A549 (cell line): Measurements from ENCODE around the gene GABARAP. TPM values are rescaled to one million over a fixed set of nuclear protein-coding genes. Genes with fewer than 3 reads are reported as not detected.

Source experiments
- ATAC-seq, 2 experiments: fragments of 200-7000 bp in 1 of 2; fragments of >200 bp in 1 of 2; cut with Nextera tagmentation in 1 of 2; cut with Tn5 transposase in 1 of 2; 3 replicates each; pipeline versions ENCODE4 v1.8.0 to v1.9.1; 2018 to 2020; ENCODE audit warnings: mild to moderate bottlenecking in 1 of 2, moderate library complexity in 1 of 2
- CTCF ChIA-PET: fragments of 300-600 bp; sonication (Branson Sonifier 250); formaldehyde crosslinking; extraction: SDS; loops from one replicate; lab custom pipeline; 2021; ENCODE audit warnings: antibody characterized with exemption, inconsistent platforms; lab: Yijun Ruan, JAX
- POLR2A ChIA-PET: fragments of 350-600 bp; formaldehyde crosslinking; extraction: SDS; loops from one replicate; lab custom pipeline; 2021; ENCODE audit warnings: antibody characterized with exemption, inconsistent platforms; lab: Yijun Ruan, JAX
- DNase-seq, 2 experiments: peaks; one replicate each; pipeline versions ENCODE4 v3.0.0 to v3.0.0-alpha.2; 2011 to 2016; ENCODE audit warnings: low read depth in 1 of 2, low spot score in 1 of 2
- FAIRE-seq: peaks from 2 replicates; lab custom pipeline; 2011; peaks lifted over from hg19 to GRCh38; lab: Jason Lieb, UNC
- H3K27ac ChIP-seq, 2 experiments: fragments of >200 bp; sonication (Bioruptor Twin); formaldehyde crosslinking; 3 replicates each; pipeline ENCODE4 v1.5.1; 2016 to 2017
- H3K4me1 ChIP-seq: fragments of >200 bp; sonication (Bioruptor Twin); formaldehyde crosslinking; 3 replicates; pipeline ENCODE4 v1.6.1; 2016
- H3K4me2 ChIP-seq: fragments of >200 bp; sonication (Bioruptor Twin); formaldehyde crosslinking; 3 replicates; pipeline ENCODE4 v1.6.1; 2016
- H3K4me3 ChIP-seq: fragments of >200 bp; sonication (Bioruptor Twin); formaldehyde crosslinking; 3 replicates; pipeline ENCODE4 v1.5.1; 2016
- H3K9me3 ChIP-seq: fragments of >200 bp; sonication (Bioruptor Twin); formaldehyde crosslinking; 3 replicates; pipeline ENCODE4 v1.6.1; 2016
- BCL3 ChIP-seq: fragments of >200 bp; sonication (Bioruptor Twin); formaldehyde crosslinking; IDR thresholded peaks from 3 replicates; pipeline ENCODE4 v1.6.1; 2016
- CBX8 ChIP-seq: fragments of 200-600 bp; sonication (generic); IDR thresholded peaks from 2 replicates; pipeline ENCODE4 v1.6.1; 2016
- CHD2 ChIP-seq: fragments of 150-350 bp; IDR thresholded peaks from 2 replicates; pipeline ENCODE4 v1.6.1; 2014; ENCODE audit warnings: low read length; ENCODE audit not compliant: partially characterized antibody
- CTCF ChIP-seq: fragments of >200 bp; sonication (Bioruptor Twin); formaldehyde crosslinking; IDR thresholded peaks from 3 replicates; pipeline ENCODE4 v1.5.1; 2016
- EHMT2 ChIP-seq: fragments of 200-600 bp; sonication (generic); IDR thresholded peaks from 2 replicates; pipeline ENCODE4 v1.6.1; 2016; ENCODE audit warnings: antibody characterized with exemption, low read depth, mild to moderate bottlenecking, moderate library complexity
- ESRRA ChIP-seq: fragments of 150-350 bp; IDR thresholded peaks from 2 replicates; pipeline ENCODE4 v1.6.1; 2014; ENCODE audit warnings: mild to moderate bottlenecking, low read length, borderline replicate concordance
- GATA3 ChIP-seq: IDR thresholded peaks from 2 replicates; pipeline ENCODE4 v1.6.1; 2012; ENCODE audit warnings: borderline replicate concordance
- JUN ChIP-seq, 2 experiments: fragments of >200 bp; sonication (Bioruptor Twin); formaldehyde crosslinking; IDR thresholded peaks; 2 replicates in 1 of 2; 3 replicates in 1 of 2; pipeline ENCODE4 v1.6.1; 2016 to 2017
- KDM1A ChIP-seq: fragments of 200-600 bp; sonication (generic); IDR thresholded peaks from 2 replicates; pipeline ENCODE4 v1.6.1; 2016; ENCODE audit warnings: low read depth, mild to moderate bottlenecking
- MAX ChIP-seq: IDR thresholded peaks from 2 replicates; pipeline ENCODE4 v1.6.1; 2012
- MYC ChIP-seq: IDR thresholded peaks from 2 replicates; pipeline ENCODE4 v1.6.1; 2012; ENCODE audit warnings: mild to moderate bottlenecking, inconsistent platforms, low read length, improper control_type of control experiment, borderline replicate concordance
- PBX3 ChIP-seq: IDR thresholded peaks from 2 replicates; pipeline ENCODE4 v1.6.1; 2012
- PHF8 ChIP-seq: fragments of 200-600 bp; sonication (generic); IDR thresholded peaks from 2 replicates; pipeline ENCODE4 v1.6.1; 2016; ENCODE audit warnings: low read depth, mild to moderate bottlenecking, antibody characterized with exemption, moderate library complexity, borderline replicate concordance
- RARB ChIP-seq: fragments of 250-450 bp; sonication (Bioruptor Pico); IDR thresholded peaks from 2 replicates; pipeline ENCODE4 v1.8.0; 2021; ENCODE audit warnings: mild to moderate bottlenecking, moderate library complexity
- REST ChIP-seq: fragments of 200-600 bp; sonication (generic); IDR thresholded peaks from 2 replicates; pipeline ENCODE4 v1.6.1; 2016; ENCODE audit warnings: antibody characterized with exemption, mild to moderate bottlenecking, moderate library complexity
- TP53 ChIP-seq: fragments of 250-450 bp; sonication (Bioruptor Pico); IDR thresholded peaks from 2 replicates; pipeline ENCODE4 v1.5.0; 2021; ENCODE audit warnings: mild to moderate bottlenecking, moderate library complexity
- ZC3H11A ChIP-seq: fragments of 450-650 bp; IDR thresholded peaks from 2 replicates; pipeline ENCODE4 v1.6.1; 2014; ENCODE audit warnings: antibody characterized with exemption, mild to moderate bottlenecking
- WGBS: methylation state at CpG from one replicate; pipeline ENCODE4 v1.1.6; 2017; ENCODE audit errors: missing lambda C conversion rate; 5-methylcytosine and 5-hydroxymethylcytosine counted together
- polyA plus RNA-seq, 4 experiments: library from polyadenylated mRNA; depleted of rRNA in 3 of 4; stranded (reverse); fragments of >200 nt; fragmentation: RNase III in 1 of 4; extraction: RNeasy Plus Mini Kit Qiagen cat#74134 plus additional on column Dnase treatment in 1 of 4; gene quantifications; 2 replicates in 3 of 4; 3 replicates in 1 of 4; pipeline ENCODE4 v1.2.3, GENCODE V29; 2011 to 2017

The GABARAP gene
- polyA plus RNA-seq, 2 of the 4 experiments (the other 2 are of a cell fraction): 399 to 504 TPM

- H3K4me3 ChIP-seq: peak overlapping the region; percentile 99
- ATAC-seq (peak; percentile 2 to 13; a peak in 5 of 6 replicates), FAIRE-seq (no peak), DNase-seq (peak; percentile 78 to 83)
- H3K9me3 ChIP-seq: no peaks in the 10 kb centered on the region
- ChIA-PET POLR2A (interaction anchor here (0.6 to 6.9 kb wide), 5 partner anchors 14 to 192 kb away, joined by 3 to 63 read pairs (median 5); partner anchors contain the start of genes ACADVL, CTDNEP1, DLG4 and ELP5), CTCF (interaction anchor here (1.1 to 17.3 kb wide), 5 partner anchors 16 to 192 kb away, joined by 3 to 169 read pairs (median 6); partner anchors contain the start of genes ACADVL and DLG4)
- TF ChIP-seq RARB (no peak), PHF8 (peak; percentile 64; the same call in 1 of the 2 replicates), ESRRA (no peak), TP53 (CRISPR knock-in tag) (no peak), BCL3 (peak; percentile 81), MYC (0 out of 2 replicates have a peak, but pooled peaks have one; percentile 74), JUN (IDR thresholded peaks at IDR 0.05) (peak; percentile 39 to 92; a peak in 4 of 5 replicates), MAX (peak; percentile 71), EHMT2 (no peak), PBX3 (peak; percentile 81), CHD2 (peak; percentile 5)
- peak overlapping the region; percentile 98 to 100 for H3K27ac ChIP-seq
- H3K4me1 ChIP-seq: peaks cover 52% of the 10 kb centered on the region
- H3K4me2 ChIP-seq: peak overlapping the region; percentile 69
- 4% methylated on average over 5 of the region's 73 CpGs for WGBS
Observed at GRCh38 chr17:7237761-7238419, 4.4 kb downstream of the GABARAP start.

GRCh38 chr17:7237266-7237760, 4.9 kb downstream of the GABARAP start:
- ChIA-PET CTCF (interaction anchor here (1.1 to 17.3 kb wide), 7 partner anchors 15 to 192 kb away, joined by 3 to 169 read pairs (median 6); partner anchors contain the start of genes ACADVL and DLG4), POLR2A (interaction anchor here (0.6 to 6.9 kb wide), 4 partner anchors 14 to 192 kb away, joined by 3 to 63 read pairs (median 6); partner anchors contain the start of genes ACADVL, CTDNEP1, DLG4 and ELP5)
- peak overlapping the region; percentile 98 to 100 for H3K27ac ChIP-seq
- H3K9me3 ChIP-seq: no peaks in the 10 kb centered on the region
- H3K4me3 ChIP-seq: peak overlapping the region; percentile 99
- ATAC-seq (no peak), FAIRE-seq (no peak), DNase-seq (no peak)
- H3K4me2 ChIP-seq: peak overlapping the region; percentile 69
- TF ChIP-seq ZC3H11A: no peak
- TF ChIP-seq CBX8: no peak
- no peak for TF ChIP-seq KDM1A
- no peak for TF ChIP-seq CTCF
- TF ChIP-seq GATA3: no peak
- no peak for TF ChIP-seq REST
- peak; percentile 9 for TF ChIP-seq CHD2
- no peak for TF ChIP-seq ESRRA
- 42% methylated on average over 6 of the region's 6 CpGs for WGBS
- peaks cover 58% of the 10 kb centered on the region for H3K4me1 ChIP-seq
